ENCODE data around the gene AGPAT2.

The AGPAT2 gene

DNA sequence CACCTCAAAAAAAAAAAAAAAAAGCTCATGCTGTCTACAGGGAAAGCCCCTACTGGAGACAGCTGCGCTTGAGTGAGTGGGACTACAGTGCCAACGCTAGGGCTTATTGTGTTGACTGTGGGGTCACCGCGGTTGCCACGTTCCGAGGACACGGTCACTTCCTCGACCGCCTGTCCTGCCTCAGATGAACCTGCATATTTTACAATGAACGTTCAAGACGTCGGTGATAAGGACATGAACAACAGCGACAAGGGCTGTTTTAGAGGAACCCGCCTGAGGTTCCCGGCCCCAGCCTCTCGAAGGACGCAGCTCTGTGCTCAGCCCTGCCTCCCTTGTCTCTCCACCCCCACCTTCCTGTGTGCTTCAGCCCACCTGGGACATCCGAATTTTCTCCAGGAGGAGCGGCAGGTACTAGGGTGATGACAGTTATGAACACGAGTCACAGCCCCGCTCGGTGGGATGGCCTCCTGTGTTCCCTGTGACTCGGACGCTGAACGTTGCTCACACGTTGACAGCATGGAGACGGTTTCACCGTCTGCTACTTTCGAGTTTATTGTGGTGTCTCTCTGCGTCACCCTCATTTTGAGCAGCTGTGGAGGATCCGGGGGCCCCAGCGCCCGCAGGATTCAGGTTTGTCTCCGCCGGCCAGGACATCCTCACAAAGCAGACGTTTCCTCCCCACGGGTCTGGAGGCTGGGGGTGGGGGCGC is 13.9 kb upstream of the AGPAT2 start:
- no peak for DNase-seq (ENCODE audit: low spot score)

DNA sequence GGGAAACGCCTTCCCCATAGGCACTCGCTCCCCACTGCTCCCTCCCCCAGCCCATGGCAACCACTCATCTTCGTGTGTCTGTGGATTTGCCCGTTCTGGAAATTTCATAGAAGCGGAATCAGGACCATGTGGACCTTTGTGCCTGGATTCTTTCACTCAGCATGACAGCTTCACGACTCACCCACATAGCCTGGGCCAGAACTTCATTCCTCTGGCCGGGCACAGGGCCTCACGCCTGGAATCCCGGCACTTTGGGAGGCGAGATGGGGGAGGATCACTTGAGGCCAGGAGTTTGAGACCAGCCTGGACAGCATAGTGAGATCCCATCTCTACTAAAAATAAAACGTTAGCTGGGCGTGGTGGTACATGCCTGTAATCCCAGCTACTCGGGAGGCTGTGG is 13.0 kb upstream of the AGPAT2 start:
- no peak for DNase-seq (ENCODE audit: low spot score)

DNA sequence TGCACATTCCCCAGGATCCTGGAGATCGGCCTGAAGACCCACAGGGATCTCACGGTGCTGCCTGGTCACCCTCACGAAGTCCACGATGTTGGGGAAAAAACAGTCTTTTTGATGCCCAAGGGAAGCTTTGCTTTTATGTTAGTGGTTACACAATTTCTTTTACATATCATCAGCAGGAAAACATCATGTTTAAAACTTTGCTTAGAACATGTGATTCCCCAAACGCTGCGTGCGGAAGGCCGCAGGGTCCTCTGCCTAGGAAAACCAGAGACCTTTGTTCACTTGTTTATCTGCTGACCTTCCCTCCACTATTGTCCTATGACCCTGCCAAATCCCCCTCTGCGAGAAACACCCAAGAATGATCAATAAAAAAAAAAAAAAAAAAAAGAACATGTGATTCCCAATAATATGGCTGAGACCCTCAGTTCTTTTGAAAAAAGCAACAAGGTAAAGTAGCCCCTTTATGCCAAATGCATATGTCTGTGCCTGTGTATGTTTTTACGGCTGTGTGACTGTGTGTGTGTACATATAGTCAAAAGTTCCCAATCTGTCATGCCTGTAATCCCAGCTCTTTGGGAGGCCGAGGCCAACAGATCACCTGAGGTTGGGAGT is 11.5 kb upstream of the AGPAT2 start:
- no peak for DNase-seq (ENCODE audit: low spot score)

DNA sequence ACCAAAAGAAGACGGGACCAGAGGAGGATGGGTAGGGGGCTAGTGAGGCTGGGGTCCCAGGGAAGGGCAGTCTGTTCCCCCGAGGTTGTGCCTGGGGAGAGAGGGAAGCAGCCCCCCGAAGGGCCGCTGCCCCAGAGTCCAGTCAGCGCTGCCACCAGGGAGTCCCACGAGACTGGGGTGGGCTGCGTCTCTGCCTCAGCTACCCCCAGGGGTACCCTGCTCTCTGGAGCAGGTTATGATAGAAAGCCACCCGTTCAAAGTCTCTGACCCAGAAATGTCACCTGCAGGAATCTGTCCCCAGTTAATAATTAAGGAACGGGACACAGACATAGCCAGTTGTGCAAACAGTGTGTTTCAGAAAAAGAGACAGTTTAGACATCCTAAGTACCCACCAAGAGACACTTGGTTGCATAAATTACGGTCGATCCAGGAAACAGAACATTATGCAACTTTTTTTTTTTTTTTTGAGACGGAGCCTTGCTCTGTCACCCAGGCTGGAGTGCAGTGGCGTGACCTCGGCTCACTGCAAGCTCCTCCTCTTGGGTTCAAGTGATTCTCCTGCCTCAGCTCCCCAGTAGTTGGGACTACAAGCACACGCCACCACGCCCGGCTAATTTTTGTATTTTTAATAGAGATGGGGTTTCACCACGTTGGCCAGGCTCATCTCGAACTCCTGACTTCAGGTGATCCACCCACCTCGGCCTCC is 10.7 kb upstream of the AGPAT2 start:
- no peak for DNase-seq (ENCODE audit: low spot score)

DNA sequence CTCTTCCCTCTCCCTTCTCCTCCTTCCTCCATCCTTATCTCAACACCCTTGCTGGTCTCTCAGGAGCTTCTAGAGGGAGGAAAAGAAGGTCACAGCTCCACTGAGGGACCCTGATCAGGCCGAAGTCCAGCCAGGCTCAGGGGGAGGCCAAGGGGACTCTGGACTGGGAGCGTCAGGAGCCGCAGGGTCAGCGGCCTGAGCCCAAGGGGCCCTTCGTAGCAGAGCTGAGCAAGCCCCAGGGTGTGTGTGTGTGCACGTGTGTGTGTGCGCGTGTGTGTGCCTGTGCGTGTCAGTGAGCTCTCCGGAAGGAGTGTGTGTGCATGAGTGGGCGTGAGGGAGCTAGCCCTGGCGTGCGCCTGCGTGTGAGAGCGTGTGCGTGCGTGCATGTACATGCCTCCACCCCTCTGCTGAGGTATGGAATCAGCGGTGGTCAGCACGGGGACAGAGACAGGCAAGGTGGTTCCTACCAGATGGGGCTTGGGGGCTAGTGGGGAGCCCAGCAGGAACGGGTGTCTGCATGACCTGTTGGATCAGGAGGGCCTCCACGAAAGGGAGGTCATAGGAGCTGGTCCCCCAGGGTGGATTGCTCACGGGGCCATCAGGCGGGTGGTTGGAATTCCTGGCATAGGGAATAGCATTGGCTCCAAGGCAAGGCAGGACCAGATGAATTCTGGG is 10.0 kb upstream of the AGPAT2 start:
- DNase-seq (ENCODE audit: low spot score), result no peak

DNA sequence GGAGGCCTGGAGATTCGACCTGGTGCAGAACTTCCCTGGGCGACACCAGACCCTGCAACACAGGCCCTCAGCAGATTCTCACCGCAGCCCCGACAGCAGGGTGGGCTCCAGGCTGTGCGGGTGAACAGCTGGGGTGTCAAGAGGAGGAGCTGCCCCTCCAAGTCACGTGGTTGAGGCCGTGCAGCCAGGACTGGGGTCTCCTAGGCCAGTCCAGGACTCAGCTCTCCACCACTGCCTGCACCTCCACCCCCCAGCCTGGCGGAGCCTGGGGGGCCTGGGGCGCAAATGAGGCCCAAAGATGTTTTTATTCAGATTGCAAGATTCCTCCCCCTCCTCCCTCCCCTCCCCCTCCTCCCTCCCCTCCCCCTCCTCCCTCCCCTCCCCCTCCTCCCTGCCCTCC is 9.2 kb upstream of the AGPAT2 start:
- DNase-seq (ENCODE audit: low spot score), result no peak

DNA sequence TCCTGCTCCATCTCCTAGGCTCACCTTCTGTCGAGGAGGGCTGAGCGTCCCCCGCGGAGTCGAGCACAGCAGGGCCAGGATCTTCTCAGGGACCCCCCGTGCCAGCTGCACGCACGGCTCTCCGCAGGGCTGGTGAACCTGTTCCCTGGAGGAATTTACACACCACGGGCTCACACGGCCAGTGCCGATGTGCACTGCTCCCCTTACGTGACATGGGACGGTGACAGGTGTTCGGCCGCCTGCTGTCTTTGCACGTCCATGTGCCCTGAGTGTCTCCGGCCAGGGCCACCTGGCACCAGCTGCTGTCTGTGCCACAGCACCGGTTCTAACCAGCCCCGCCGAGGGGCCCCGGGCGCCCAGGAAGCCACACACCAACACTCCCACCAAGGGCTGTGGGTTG is 8.7 kb upstream of the AGPAT2 start:
- DNase-seq (ENCODE audit: low spot score), result no peak

DNA sequence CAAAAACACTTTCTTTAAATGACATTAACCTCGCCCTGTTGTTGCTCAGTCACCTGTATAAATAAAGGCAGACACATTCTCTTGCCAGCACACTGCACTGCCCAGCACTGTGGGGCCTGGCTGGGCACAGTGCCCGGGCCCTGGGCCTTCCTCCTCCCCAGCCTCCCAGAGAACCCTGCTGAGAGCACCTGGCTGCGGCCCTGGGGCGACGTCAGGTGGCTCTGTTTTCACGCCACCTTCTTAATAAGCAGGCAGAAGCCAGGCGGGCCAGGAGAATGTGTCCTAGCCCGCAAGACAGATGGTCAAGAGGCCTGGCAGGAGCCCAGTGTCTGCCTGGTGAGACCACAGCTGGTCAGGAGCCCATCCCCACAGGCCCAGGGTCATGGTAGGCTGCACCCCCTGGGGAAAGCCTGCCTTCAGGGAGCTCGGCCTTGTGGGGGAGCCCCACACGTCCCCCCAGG is 8.2 kb upstream of the AGPAT2 start:
- DNase-seq (ENCODE audit: low spot score), result no peak

DNA sequence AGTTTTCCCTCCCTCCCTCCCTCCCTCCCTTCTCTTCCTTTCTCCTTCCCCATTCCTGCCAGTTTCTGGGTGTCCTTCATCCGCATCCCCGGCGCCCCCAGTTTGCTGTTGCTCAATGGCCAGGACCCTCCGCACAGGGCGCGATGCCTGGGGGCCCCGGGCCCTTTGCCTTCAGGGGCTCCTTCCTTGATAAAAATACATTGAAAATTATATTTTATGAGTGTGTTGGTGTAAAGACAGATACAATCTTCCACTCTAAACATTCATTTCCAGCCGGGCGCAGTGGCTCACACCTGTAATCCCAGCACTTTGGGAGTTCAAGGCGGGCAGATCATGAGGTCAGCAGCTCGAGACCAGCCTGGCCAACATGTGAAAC is 7.6 kb upstream of the AGPAT2 start:
- DNase-seq (ENCODE audit: low spot score), result no peak

DNA sequence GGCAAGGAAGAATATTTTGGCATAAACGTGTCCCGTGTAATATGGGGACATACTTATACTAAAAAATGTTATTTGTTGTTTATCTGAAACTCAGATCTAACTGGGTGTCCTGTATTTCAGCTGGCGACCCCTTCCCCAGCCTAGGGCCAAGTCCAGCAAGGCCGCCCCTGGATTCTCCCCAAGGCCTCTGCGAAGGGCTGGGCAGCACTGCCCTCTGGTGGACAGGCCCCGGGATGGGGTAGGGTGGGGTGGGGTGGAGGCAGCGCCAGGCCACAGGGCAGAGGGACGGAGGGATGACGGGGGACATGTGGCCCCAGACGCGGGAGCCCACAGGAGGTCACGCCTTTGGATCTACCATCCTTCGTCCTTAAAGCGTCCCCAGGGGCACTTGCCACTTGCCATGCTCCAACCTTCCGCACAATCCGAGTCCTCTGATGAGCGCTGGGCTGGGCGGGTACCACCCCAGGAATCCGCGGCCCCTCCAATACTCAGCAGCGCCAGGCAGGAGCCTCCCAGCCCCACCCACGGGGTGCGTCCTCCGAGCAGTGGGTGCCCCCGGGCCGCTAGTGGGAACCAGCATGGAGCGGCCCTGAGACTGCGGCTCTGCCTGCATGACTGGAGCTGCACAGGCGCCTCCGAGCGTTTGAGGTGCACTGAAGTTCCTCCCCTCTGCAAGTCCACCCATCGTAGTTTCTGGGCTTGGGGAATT is 7.1 kb upstream of the AGPAT2 start:
- peak; percentile 92 for DNase-seq (ENCODE audit: low spot score)

DNA sequence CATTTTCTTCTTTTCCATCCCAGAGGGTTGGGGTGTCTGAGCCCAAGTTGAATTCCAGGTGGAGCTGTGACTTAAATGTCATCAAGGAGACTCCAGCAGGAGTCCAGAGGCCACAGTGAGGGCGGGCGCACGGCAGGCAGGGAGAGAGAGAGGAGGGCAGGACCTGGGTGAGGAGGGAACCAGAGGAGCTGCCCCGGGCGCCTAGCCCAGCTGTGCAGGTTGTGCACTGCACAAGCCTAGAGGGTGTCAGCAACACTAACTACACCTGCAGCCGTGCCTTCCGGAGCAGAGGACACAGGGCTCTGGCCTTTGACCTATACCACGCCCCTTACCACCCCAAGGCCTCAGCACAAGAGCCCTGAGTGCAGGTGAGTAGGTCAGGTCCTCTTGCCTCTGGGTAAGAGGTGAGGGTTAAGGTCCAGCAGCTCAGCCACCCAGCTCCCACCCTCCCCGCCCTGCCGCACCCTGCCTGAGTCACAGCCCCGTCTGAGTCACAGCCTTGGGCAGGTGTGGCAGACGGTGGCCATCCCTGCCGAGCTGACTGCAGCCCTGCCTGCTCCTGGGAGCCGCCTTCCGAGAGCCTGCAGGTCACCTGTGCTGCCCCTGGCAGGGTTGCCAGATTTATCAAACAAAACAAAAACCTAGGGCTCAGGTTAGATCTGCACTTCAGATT is 6.4 kb upstream of the AGPAT2 start:
- peak; percentile 59 for DNase-seq (ENCODE audit: low spot score)

DNA sequence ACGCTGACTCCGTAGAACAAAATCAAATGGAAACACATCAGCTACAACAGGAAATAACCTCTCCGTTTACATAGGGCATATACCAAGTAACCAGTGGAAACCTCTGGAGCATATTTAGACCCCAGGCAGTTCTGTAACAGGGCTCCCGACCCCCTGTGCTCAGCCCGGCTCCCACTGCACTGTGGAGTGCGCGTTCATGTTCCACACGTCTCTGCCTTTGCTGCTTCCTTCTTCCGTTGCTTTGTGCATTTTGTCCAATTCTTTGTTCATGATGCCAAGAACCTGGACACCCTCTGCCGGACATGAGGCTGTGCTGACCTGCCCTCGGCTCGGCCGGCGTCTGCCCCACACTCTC is 5.9 kb upstream of the AGPAT2 start:
- DNase-seq (ENCODE audit: low spot score), result no peak

DNA sequence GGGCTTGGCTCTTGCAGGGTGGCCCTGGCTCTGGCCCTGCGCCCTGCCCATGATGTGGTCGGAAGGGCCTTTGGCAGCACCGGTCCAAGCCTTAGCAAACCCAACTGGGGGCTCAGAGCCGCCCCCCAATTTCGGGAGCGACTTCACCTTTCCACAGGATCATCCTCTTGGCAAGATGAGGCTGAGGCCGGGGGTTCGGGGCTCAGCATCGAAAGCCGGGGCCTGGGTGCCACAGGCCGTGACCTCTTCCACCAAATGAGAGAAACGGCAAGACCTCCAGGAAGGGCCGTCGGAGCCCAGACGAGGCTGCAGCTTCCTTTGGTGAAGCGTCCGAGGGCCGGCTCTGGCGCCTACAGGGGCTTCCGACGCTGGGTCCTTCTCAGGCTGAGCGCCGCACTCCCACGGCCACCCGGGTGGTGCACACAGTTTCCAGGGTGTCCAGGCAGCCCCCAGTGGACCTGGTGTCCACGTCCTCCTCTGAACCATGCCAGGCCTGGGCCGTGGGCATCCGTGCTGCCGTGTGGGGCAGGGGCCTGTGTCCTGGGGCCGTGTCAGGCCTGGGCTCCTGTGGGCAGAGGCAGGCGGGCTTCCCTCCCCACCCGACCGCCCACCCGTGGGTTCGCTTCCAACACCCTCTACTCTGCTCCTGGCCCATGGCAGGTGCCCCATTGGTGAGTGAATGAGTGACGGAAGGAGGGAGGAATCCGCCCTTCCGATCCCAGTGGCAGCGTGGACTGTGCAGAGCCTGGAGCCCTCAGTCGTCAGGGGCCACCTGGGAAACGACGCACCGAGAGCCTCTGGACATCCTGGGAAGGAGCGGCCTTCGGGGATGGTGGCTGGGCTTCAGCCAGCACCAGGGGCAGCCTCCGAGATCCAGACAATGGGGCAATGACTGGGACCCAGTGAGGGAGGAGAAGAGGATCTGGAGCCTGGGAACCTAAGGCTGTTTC is 5.2 kb upstream of the AGPAT2 start:
- DNase-seq (ENCODE audit: low spot score), result no peak

DNA sequence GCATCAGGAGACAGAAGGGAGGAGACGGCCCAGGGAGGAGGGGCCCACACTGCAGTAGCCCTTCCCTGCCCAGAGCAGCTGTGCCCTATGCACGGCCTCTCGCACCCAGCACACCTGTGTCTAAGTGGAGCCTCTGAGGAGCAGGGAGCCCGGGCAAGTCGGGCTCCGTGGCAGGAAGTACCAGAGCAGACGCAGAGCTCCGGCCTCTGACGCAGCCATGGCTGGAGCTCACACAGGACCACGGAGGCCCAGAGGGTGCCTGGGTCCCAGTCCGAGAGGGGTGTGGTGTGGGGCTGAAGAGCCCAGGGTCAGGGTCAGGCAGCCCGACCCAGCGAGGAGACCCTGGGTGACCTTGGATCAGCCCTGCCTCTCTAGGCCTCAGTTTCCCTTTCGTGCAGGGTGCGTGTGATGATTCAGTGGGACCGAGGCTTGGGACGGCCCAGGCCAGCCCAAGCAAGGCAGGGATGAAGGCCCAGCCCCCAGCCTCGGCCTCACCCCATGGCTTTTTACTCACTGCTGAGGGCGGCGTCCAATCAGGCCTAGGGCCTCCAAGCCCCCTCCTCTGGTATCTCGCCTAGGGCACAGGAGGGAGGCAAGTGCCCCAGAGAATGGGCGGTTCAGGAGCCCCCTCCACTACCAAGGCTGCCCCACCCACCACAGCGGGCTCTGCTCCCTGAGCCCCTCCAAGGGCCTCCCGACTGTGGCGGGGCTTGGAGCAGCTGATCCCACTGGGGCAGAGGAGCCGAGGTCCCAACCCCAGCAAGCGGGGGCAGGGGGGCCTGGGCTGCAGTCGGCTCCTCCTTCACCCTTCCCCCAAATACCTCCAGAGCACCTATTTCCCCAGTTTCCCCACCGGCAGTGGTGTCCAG is 4.3 kb upstream of the AGPAT2 start:
- DNase-seq (ENCODE audit: low spot score), result no peak

DNA sequence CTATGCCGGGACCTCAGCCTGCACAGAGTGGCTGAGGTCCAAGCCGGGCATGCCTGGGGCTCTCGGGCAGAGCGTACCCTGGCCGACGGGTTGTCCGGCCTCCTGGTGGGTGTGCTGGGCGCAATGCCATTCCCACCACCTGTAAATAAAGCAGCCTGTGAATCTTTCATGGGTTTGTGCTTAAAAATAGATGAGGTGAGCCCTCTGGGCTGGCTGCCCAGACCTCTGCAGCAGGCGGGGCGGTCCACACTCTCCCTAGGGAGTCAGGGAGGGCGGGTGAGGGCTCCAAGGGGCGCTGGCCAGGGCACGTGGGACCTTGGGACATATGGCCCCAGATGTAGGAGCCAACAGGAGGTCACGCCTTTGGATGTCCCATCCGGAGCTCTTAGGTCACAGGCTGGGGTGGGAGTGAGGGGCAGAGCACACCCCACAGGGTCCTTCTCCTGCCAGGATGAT is 3.6 kb upstream of the AGPAT2 start:
- DNase-seq (ENCODE audit: low spot score), result no peak

DNA sequence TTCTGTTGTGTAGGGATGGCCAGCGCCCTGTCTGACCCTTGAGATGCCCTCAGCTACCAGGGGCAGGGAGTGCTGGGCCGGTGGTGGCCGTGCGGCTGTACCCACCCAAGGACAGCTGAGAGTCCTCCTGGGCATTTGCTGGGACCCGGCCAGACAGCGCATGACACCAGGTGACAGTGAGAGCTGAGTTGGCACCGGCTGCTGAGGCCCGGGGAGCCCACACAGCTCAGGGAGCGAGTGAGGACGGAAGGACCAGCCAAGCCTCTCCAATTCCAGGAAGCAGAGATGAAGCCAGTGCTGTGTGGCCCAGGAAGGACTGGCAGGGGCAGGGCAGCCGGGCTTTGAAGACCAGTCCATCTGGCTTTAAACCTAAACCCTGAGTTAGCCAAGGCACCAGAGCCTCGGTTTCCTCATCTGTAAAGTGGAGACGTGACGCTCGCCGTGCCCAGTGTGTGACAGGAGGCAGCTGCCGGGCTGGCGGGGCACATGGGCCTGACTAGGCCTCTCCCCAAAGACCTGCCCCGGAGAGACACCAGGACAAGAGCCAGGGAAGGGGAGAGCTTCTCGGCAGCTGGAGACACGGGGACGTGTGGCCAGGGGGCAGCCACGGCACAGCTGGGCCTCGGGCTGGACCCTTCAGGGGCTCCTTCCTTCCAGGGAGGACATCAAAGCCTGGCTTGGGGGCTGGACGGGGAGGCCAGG is 3.0 kb upstream of the AGPAT2 start:
- DNase-seq (ENCODE audit: low spot score), result no peak

DNA sequence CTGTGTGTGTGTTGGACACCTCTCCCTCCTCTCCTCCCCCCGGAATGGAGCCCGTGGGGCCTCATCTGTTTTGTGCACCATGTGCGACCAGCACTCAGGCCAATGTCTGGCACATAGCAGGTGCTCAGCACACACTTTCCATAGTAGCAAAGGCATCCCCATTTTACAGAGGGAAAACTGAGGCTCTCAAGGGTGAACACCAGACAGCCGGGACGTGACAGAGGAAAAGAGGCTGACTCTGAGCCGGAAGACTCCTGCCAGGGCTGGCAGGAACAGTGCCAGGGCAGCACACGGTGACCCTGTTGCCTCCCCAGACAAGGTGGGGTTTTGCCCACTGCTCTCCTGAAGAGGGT is 1.8 kb upstream of the AGPAT2 start:
- no peak for DNase-seq (ENCODE audit: low spot score)

DNA sequence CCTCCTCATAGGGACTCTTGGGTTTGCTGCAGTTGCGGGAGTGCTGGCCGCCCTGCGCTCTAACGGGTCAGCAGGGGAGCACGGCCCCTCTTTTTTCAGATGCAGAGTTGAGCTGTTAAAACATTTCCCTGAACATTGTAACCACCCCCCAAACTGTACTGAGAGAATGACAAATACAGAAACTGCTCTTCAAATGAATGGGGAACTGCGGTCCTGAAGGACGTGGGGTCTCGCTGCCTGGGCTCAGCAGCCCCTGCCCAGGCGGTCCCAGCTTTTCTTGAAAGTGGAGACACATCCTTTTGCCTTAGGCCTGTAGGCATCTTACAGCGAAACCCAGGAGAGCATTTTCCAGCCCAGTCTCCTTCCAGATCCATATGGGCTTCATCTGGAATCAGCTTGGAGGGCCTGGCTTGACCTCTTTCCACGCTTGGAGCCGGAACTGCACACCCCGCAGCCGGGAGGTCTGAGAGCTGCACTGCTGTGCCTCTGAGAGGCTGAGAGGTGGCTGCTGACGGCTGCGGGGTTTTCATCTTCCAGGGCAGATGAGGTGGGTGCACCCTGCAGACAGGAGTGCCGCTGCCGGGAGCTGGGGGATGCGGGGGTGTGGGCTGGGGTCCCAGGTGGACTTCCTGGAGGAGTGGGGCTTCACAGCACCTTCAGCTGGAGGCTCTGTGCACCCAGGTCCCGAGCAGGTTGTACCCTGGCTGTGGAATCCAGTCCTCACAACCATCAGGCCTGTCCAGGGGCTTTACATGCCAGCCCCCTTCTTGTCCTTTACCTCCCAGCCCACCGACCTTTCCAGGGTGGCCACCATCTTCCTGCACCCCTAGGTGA is 1.2 kb upstream of the AGPAT2 start:
- no peak for DNase-seq (ENCODE audit: low spot score)
